HG02642 (cell line): ENCODE data around the gene BPI.
"Not testable (repeated sequence)": the region's sequence is repeated elsewhere in the genome, so short reads cannot be mapped to it uniquely, and the experiment has no call there.

Experiments
- ATAC-seq: cut with Tn5 transposase; IDR thresholded peaks from one replicate; pipeline ENCODE4 v1.9.1; 2021; ENCODE audit warnings: mild to moderate bottlenecking; ENCODE audit not compliant: unreplicated experiment, poor library complexity

BPI gene

GRCh38 chr20:38277285-38277684, 26.7 kb upstream of the BPI start:
- ATAC-seq, result no peak

- no peak for ATAC-seq
Observed at GRCh38 chr20:38277691-38278090, 26.3 kb upstream of the BPI start.

- no peak for ATAC-seq
Observed at GRCh38 chr20:38278131-38278530, 25.8 kb upstream of the BPI start.

DNA sequence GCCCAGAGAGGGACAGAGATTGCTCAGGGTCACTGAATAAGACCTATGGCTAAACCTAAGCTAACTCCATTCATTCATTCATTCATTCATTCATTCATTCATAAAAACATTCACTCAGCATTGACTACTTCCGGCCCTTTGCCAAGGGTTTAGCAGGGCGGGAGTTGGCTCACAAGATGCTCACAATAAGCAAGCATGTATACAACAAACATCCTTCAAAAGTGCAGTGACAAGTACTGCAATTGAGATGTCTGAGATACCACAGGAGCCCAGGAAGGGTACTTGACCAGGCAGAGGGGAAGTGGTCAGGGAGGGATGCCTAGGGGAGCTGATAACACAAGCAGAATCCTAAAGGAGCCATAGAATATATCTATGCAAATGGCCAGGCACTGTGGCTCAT, 25.2 kb upstream of the BPI start:
- ATAC-seq, result no peak

DNA sequence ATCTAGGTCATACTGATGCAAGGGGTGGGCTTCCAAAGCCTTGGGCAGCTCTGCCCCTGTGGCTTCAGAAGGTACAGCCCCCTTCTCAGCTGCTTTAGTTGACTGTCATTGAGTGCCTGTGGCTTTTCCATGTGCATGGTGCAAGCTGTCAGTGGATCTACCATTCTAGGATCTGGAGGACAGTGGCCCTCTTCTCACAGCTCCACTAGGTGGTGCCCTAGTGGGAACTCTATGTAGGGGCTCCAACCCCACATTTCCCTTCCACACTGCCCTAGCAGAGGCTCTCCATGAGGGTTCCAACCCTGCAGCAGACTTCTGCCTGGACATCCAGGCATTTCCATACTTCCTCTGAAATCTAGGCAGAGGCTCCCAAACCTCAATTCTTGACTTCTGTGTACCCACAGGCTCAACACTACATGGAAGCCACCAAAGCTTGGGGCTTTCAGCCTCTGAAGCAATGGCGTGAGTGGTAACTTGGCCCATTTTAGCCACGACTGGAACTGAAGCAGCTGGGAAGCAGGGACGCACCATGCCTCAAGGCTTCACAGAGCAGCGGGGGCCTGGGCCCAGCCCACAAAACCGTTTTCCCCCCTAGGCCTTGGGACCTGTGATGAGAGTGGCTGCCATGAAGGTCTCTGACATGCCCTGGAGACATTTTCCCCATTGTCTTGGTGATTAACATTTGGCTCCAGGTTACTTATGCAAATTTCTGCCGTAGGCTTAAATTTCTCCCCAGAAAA, 22.6 kb upstream of the BPI start:
- ATAC-seq, result not testable (repeated sequence)

DNA sequence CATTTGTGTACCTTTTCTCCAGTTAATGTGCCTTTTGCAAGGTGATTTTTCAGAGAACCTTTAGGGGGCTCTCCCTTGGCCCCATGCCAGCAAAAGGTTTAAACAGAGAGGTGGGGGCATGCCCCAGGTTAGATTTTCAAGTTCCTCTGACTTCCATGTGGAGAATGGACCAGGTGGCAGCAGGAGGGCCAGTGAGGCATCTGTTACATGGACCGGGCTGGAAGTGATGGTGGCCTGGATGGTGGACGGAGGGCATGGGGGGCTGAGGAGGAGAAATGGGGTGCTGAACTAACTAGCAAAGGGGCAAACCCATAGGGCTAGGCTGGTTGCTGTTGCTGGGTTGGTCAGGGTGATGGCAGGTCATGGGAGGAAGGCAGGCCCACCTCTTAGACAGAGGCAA, 20.7 kb upstream of the BPI start:
- ATAC-seq, result no peak

DNA sequence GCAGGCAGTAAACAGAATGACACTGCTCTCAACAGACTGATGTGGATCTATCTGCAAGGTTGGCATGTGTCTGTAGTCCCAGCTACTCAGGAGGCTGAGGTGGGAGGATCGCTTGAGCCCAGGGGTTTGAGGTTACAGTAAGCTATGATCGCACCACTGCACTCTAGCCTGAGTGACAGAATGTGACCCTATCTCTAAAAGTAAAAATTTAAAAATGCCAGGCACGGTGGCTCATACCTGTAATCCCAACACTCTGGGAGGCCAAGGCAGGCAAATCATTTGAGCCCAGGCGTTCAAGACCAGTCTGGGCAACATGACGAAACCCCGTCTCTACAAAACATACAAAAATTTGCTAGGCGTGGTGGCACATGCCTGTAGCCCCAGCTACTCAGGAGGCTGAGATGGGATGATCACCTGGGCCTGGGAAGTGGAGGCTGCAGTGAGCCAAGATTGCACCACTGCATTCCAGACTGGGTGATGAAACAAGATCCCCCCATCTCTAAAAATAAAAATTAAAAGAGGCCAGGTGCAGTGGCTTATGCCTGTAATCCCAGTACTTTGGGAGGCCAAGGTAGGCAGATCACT, 19.8 kb upstream of the BPI start:
- ATAC-seq, result not testable (repeated sequence)

DNA sequence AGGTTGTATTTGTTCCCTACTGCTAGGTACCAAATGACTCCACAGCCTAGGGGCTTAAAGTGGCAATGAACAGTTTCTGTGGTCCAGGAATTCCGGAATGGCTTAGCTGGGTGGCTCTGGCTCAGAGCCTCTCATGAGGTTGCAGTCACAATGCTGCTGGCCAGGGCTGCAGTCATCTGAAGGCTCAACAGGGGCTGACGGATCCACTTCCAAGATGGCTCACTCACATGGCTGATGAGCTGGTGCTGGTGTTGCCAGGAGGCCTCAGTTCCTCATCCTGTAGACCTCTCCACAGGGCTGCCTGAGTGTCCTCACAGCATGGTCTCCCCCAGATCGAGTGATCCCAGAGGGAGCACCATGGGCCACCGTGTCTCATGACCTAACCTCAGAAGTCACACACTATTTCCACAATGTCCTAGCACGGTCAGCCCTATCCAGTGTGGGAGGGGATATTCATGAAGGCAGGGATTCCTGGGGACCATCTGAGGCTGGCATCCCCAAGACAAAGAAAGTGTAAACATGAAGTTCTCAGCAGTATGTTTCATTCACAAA, 19.0 kb upstream of the BPI start:
- no peak for ATAC-seq

- no peak for ATAC-seq
Observed at GRCh38 chr20:38286586-38287531, 17.1 kb upstream of the BPI start.

- no peak for ATAC-seq
Observed at GRCh38 chr20:38290829-38291814, 12.8 kb upstream of the BPI start.

DNA sequence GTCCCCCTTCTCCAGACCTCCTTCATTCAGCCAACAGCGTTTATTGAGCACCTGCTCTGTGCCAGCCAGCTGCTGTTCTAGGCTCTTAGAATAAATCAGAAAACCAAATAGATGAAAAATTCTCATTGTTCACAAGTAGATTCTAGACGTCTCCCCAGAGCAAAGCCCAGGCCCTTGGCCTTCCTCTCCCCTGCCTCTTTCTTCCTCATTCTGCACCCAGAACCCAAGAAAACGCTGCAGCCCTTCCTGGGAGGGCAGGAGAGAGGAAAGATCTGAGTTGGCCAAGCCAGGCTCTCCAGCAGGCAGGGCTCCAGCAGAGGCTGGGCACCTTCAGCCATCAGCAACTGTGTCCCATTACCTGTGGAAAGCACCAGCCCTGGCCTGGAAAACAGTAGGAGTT, 12.0 kb upstream of the BPI start:
- no peak for ATAC-seq

DNA sequence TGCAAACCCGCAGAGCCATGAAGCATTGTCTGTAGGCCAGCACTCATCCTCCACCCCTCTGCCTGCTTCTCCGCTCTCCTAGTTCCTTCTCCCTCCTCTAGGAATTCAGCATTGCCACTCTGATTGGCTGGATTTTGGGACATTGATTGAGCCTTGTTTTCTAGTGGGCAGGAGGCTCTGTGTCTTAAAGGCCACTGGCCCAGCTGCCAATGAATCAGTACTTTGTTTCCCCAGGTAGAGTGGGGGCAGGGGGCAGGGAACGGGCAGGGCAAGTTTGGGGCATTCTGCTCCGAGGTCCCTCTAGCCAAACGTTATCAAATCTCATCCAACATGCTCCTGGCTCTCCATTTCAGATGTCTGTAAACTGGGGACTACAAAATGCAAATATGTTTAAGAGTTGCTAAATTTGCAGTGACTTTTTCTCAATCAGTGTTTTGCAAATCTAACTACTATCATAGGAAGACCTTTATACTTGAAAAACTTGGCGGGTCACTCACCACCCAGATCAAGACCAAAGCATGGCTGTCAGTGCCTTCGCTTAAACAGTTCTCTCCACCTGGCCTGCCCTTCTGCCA, 10.4 kb upstream of the BPI start:
- ATAC-seq, result no peak

GRCh38 chr20:38294076-38294591, 9.8 kb upstream of the BPI start:
- no peak for ATAC-seq

DNA sequence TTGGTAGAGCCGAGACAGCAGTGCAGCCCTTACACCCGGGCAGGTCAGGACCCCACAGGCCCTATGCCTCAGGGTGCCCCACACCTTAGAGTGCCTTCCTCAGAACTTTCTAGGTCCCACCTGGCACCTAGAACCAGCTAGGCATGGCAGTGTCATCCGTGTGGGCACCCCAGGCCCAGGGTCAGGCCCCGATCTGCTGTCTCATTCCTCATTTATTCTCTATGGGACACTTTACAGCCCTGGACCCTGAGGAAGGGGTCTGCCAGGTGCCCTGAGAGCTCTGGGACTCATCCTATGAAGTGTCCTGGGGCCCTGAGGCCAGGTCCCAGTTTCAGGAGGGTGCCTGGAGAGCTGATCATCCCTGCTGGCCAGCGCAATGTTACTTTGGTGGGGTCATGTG, 8.1 kb upstream of the BPI start:
- ATAC-seq, result no peak

DNA sequence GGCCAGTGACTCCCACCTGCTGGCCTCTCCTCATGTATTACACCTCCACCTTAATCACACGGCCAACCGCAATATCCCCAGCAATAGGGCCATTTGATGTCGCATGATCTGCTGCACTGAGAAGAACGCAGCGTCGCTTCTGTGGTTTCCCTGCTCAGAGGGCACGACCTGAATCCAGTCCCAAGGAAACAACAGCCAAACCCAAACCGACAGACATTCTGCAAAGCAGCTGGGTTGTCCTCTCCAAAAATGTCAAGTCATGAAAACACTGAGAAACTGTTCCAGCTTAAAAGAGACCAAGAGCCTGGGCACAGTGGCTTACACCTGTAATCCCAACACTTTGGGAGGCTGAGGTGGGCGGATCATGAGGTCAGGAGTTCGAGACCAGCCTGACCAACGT, 7.5 kb upstream of the BPI start:
- ATAC-seq, result no peak

DNA sequence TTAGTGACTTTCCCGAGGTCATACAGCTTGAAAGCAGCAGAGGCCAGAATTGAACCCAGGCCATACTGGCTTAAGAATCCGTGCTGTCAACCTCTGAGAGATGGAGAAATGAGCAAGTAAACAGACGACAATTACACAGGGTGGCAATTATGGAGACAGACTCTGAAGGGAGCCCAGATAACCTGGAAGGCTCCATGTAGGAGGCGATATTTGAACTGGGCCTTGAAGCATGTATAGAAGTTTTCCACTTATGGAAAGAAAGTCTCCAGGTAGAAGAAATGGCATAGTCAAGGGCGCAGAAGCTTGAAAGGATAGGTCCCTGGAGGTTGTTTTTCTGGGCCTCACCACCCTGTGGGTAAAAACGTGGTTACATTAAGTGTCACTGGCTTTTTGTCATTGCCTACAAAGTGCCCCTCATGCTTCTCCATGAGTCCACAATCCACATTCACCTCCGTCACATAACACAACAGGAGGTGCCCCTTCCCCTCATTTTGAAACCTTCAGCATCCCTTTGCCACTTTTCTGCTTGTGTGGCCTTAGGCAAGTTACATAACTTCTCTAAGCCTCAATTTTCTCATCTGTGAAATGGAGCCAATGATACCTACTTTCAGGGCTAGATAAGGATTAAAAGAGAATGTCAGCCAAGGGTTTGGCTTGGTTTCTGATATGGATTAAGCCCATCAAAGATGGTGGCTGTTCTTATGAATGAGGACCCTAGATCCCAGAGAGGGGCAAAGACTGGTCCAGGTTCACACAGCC, 5.9 kb upstream of the BPI start:
- no peak for ATAC-seq

DNA sequence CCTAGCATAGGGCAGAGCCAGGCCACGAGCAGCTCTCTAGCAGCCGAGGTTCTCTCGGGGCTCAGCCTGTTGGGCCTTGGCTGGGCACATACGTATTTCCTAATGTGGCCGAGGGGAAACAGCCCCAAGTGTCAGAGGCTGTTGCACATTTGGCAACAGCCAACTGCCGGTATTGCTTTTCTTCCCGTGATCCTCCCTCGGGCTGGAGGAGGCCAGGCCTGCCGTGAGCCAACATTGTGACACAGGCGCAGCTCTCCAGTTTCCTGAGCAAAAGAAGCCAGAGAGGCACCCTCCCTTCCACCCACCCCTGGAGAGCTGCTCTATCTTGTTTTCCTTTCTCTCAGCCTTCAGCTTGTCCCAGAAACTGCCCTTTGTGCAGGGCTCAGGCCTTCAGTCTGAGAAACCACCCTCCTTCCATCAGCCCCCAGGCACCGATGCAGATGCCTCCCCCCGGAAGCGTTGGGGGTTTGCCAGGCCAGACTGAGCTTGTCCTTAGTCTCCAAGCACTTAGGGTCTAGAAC, 5.1 kb upstream of the BPI start:
- ATAC-seq, result no peak

GRCh38 chr20:38299963-38300362, 4.0 kb upstream of the BPI start:
- ATAC-seq, result no peak
